CD14-positive monocyte (primary cell): ENCODE data around the gene TMEM181. TPM values are rescaled to one million over a fixed set of nuclear protein-coding genes. Genes with fewer than 3 reads are reported as not detected.

Experiments
- DNase-seq, 3 donors: peaks; one replicate each; pipeline ENCODE4 v3.0.0-alpha.2; 2011 to 2022
- H2AFZ ChIP-seq: 2 replicates; pipeline ENCODE4 v1.6.0; 2012; ENCODE audit warnings: mild to moderate bottlenecking, low read depth, low read length, inconsistent platforms; ENCODE audit not compliant: insufficient read depth, poor library complexity, severe bottlenecking
- H3K27ac ChIP-seq, 2 donors: 1 replicate in 1 of 2; 2 replicates in 1 of 2; pipeline ENCODE4 v1.5.1; 2012 to 2013; ENCODE audit warnings: low read length in 2 of 2, control low read depth in 1 of 2, inconsistent platforms in 1 of 2, low read depth in 1 of 2, mild to moderate bottlenecking in 1 of 2
- H3K27me3 ChIP-seq, 2 donors: one replicate each; pipeline versions ENCODE4 v1.6.0 to v1.6.1; 2011 to 2013; ENCODE audit warnings: low read length in 2 of 2; ENCODE audit not compliant: control insufficient read depth in 2 of 2, insufficient read depth in 2 of 2
- H3K36me3 ChIP-seq, 2 donors: replicated peaks in 1 of 2; 1 replicate in 1 of 2; 2 replicates in 1 of 2; pipeline versions ENCODE4 v1.5.1 to v1.6.1; 2012 to 2013; ENCODE audit warnings: low read length in 2 of 2, control low read depth in 1 of 2, inconsistent platforms in 1 of 2, mild to moderate bottlenecking in 1 of 2; ENCODE audit not compliant: insufficient read depth in 2 of 2, control insufficient read depth in 1 of 2
- H3K4me1 ChIP-seq, 2 donors: 1 replicate in 1 of 2; 2 replicates in 1 of 2; pipeline versions ENCODE4 v1.5.1 to v1.6.1; 2012 to 2013; ENCODE audit warnings: low read length in 2 of 2, control low read depth in 1 of 2, inconsistent platforms in 1 of 2, mild to moderate bottlenecking in 1 of 2, moderate library complexity in 1 of 2; ENCODE audit not compliant: insufficient read depth in 2 of 2, control insufficient read depth in 1 of 2
- H3K4me2 ChIP-seq: replicated peaks from 2 replicates; pipeline ENCODE3; 2012; ENCODE audit warnings: low read length, moderate library complexity, mild to moderate bottlenecking; ENCODE audit not compliant: poor library complexity, severe bottlenecking; ENCODE audit errors: extremely low read depth
- H3K4me3 ChIP-seq, 3 experiments: fragments of 200-600 bp in 1 of 3; sonication (generic) in 1 of 3; replicated peaks in 1 of 3; 1 replicate in 2 of 3; 2 replicates in 1 of 3; pipeline ENCODE4 v1.5.1; 2011 to 2013; ENCODE audit warnings: low read length in 3 of 3, mild to moderate bottlenecking in 3 of 3, control low read depth in 2 of 3, low read depth in 2 of 3, inconsistent platforms in 1 of 3, moderate library complexity in 1 of 3
- H3K79me2 ChIP-seq: 2 replicates; pipeline ENCODE4 v1.6.0; 2012; ENCODE audit warnings: mild to moderate bottlenecking, control low read depth, inconsistent platforms, low read length, moderate library complexity; ENCODE audit not compliant: insufficient read depth
- H3K9ac ChIP-seq: 2 replicates; pipeline ENCODE4 v1.6.0; 2017; ENCODE audit warnings: low read length, mild to moderate bottlenecking; ENCODE audit not compliant: insufficient read depth, poor library complexity, severe bottlenecking
- H3K9me3 ChIP-seq, 2 donors: replicated peaks in 1 of 2; 1 replicate in 1 of 2; 2 replicates in 1 of 2; pipeline versions ENCODE4 v1.5.1 to v1.6.1; 2012 to 2013; ENCODE audit warnings: low read length in 2 of 2, control low read depth in 1 of 2; ENCODE audit not compliant: control insufficient read depth in 1 of 2, insufficient read depth in 1 of 2
- H4K20me1 ChIP-seq: 2 replicates; pipeline ENCODE4 v1.6.0; 2012; ENCODE audit warnings: mild to moderate bottlenecking, low read length, control low read depth, moderate library complexity; ENCODE audit not compliant: insufficient read depth
- H3K27ac Mint-ChIP-seq, 7 donors: one replicate each; pipeline ENCODE4 v1.8.0; 2020; ENCODE audit warnings: mild to moderate bottlenecking in 7 of 7, mixed read lengths in 7 of 7, moderate library complexity in 6 of 7, inconsistent platforms in 2 of 7
- H3K27me3 Mint-ChIP-seq, 3 donors: one replicate each; pipeline ENCODE4 v1.8.0; 2021 to 2022; ENCODE audit warnings: low read depth in 3 of 3, mild to moderate bottlenecking in 3 of 3, mixed read lengths in 3 of 3, moderate library complexity in 3 of 3, inconsistent platforms in 1 of 3
- H3K36me3 Mint-ChIP-seq, 2 donors: one replicate each; pipeline ENCODE4 v1.8.0; 2020; ENCODE audit warnings: mixed read lengths in 2 of 2, inconsistent platforms in 1 of 2, mild to moderate bottlenecking in 1 of 2
- H3K4me1 Mint-ChIP-seq: one replicate; pipeline ENCODE4 v1.8.0; 2020; ENCODE audit warnings: mild to moderate bottlenecking, mixed read lengths
- H3K4me3 Mint-ChIP-seq, 2 donors: one replicate each; pipeline ENCODE4 v1.8.0; 2020; ENCODE audit warnings: mild to moderate bottlenecking in 2 of 2, mixed read lengths in 2 of 2, moderate library complexity in 1 of 2
- H3K9me3 Mint-ChIP-seq, 7 donors: one replicate each; pipeline ENCODE4 v1.8.0; 2020 to 2022; ENCODE audit warnings: mixed read lengths in 7 of 7, mild to moderate bottlenecking in 6 of 7, moderate library complexity in 6 of 7, inconsistent platforms in 2 of 7
- WGBS: methylation state at CpG from one replicate; pipeline ENCODE4 v1.1.5; 2013; ENCODE audit warnings: missing lambda C conversion rate; ENCODE audit not compliant: insufficient coverage; 5-methylcytosine and 5-hydroxymethylcytosine counted together
- intact Hi-C, 2 donors: fragments of 100-400 bp; cut with micrococcal nuclease; formaldehyde crosslinking; loops; one replicate each; pipeline versions ENCODE4 v1.15.0 to v1.15.1; 2023
- polyA plus RNA-seq, 3 donors: library from polyadenylated mRNA; depleted of rRNA in 1 of 3; unstranded in 2 of 3; stranded (reverse) in 1 of 3; fragments of 300-500 nt in 2 of 3; fragments of >200 nt in 1 of 3; fragmentation: Illumina TruSeq in 2 of 3; gene quantifications; 1 replicate in 2 of 3; 2 replicates in 1 of 3; pipeline ENCODE4 v1.2.3, GENCODE V29; 2012 to 2021
- TF ChIP-seq, protein P1 (sequence below): fragments of 200-600 bp; IDR thresholded peaks from one replicate; pipeline ENCODE4 v1.8.0; 2022; ENCODE audit warnings: antibody characterized with exemption, mild to moderate bottlenecking

Gene TMEM181
- polyA plus RNA-seq, 3 donors = 2.4 to 6.8 (median 2.6) TPM

DNA sequence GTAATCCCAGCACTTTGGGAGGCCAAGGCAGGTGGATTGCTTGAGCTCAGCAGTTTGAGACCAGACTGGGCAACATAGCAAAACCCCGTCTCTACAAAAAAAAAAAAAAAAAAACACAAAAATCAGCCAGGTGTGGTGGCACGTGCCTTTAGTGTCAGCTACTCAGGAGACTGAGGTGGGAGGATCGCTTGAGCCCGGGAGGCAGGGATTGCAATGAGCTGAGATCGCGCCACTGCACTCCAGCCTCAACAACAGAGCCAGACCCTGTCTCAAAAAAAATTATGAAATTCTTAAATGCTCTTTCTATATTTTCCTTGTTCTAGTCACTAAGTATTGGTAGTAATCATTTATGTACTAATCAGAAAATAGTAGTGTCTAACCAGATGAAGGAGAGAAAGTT lies 120.6 kb downstream of the TMEM181 start:
- Mint-ChIP-seq H3K27ac (no peak overlapping the region), H3K27me3 (no peaks in the 10 kb centered on the region), H3K9me3 (peaks cover 0 to 3% (median 0%) of the 10 kb centered on the region in 7 donors), H3K4me3 (no peak overlapping the region), H3K36me3 (peaks cover 48 to 57% of the 10 kb centered on the region in 2 donors), H3K4me1 (peaks cover 6% of the 10 kb centered on the region)
- Histone ChIP-seq H3K4me2 (no peak overlapping the region), H3K9me3 (no peaks in the 10 kb centered on the region), H3K9ac (no peak overlapping the region), H3K79me2 (no peaks in the 10 kb centered on the region), H3K36me3 (peaks cover 3 to 19% of the 10 kb centered on the region in 2 donors), H3K27ac (no peak overlapping the region), H2AFZ (no peak overlapping the region), H4K20me1 (no peaks in the 10 kb centered on the region), H3K27me3 (no peaks in the 10 kb centered on the region), H3K4me3 (no peak overlapping the region), H3K4me1 (no peaks in the 10 kb centered on the region)
- no peak for DNase-seq
- TF ChIP-seq, protein P1, sequence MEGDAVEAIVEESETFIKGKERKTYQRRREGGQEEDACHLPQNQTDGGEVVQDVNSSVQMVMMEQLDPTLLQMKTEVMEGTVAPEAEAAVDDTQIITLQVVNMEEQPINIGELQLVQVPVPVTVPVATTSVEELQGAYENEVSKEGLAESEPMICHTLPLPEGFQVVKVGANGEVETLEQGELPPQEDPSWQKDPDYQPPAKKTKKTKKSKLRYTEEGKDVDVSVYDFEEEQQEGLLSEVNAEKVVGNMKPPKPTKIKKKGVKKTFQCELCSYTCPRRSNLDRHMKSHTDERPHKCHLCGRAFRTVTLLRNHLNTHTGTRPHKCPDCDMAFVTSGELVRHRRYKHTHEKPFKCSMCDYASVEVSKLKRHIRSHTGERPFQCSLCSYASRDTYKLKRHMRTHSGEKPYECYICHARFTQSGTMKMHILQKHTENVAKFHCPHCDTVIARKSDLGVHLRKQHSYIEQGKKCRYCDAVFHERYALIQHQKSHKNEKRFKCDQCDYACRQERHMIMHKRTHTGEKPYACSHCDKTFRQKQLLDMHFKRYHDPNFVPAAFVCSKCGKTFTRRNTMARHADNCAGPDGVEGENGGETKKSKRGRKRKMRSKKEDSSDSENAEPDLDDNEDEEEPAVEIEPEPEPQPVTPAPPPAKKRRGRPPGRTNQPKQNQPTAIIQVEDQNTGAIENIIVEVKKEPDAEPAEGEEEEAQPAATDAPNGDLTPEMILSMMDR = no peak
- intact Hi-C loops = no loop called here
- no CpG with 5 or more reads among the region's 6 CpGs for WGBS

DNA sequence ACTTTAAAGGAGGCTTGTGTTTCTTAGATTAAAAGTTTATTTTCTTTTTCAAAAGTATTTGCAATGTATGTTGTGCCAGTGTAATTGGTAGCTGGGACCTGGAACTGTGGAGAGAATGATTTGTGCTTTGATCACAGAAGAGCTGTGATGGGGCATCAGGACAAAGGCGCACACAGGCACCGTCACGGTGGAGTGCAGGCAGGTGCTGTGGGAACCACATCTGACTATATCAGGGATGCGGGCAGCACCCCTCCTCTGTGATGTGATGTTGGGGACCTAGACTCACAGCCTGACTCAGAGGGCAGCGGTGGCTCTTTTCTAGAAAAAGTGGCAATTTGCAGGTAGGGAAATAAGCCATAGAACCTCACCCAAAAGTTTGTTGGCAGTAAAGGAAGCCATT lies 124.4 kb downstream of the TMEM181 start:
- peaks cover 0 to 3% (median 0%) of the 10 kb centered on the region in 7 donors for H3K9me3 Mint-ChIP-seq

More for the DNA sequence above, 124.4 kb downstream of the TMEM181 start:
- no peaks in the 10 kb centered on the region for H3K9me3 ChIP-seq
- H3K9ac ChIP-seq = no peak overlapping the region
- no peak for DNase-seq
- no peak overlapping the region for H3K27ac ChIP-seq
- H3K4me1 Mint-ChIP-seq = peaks cover 32% of the 10 kb centered on the region
- peak overlapping the region in 1 of 7 donors; percentile 5 for H3K27ac Mint-ChIP-seq
- H3K4me2 ChIP-seq = no peak overlapping the region
- H4K20me1 ChIP-seq = no peaks in the 10 kb centered on the region
- no peak overlapping the region for H3K4me3 ChIP-seq
- H3K36me3 Mint-ChIP-seq = peaks cover 41 to 56% of the 10 kb centered on the region in 2 donors
- H3K27me3 Mint-ChIP-seq = peaks cover 0 to 2% (median 1%) of the 10 kb centered on the region in 3 donors
- TF ChIP-seq, protein P1 = no peak
- H2AFZ ChIP-seq = no peak overlapping the region
- intact Hi-C loops = no loop called here
- 100% methylated on average over 2 of the region's 5 CpGs for WGBS
- no peaks in the 10 kb centered on the region for H3K79me2 ChIP-seq
- H3K27me3 ChIP-seq = no peaks in the 10 kb centered on the region
- no peak overlapping the region for H3K4me3 Mint-ChIP-seq
- peaks cover 3 to 18% of the 10 kb centered on the region in 2 donors for H3K36me3 ChIP-seq
- peaks cover 23 to 27% of the 10 kb centered on the region in 2 donors for H3K4me1 ChIP-seq
